ENCODE data around the gene EEPD1.

- TF ChIP-seq POLR2AphosphoS5 (IDR thresholded peaks at IDR 0.05; ENCODE audit: borderline replicate concordance, low read depth, low read length) (no peak), EZH2 (IDR thresholded peaks at IDR 0.05) (no peak)
Measured at GRCh38 chr7:36280840-36281812, 128.1 kb downstream of the EEPD1 start.

All from SK-N-MC (cell line).